CD4-positive, alpha-beta memory T cell (primary cell): ENCODE data around the gene RAB20. TPM values are rescaled to one million over a fixed set of nuclear protein-coding genes. Genes with fewer than 3 reads are reported as not detected.
A peak's percentile ranks its signal among the peaks of the same experiment; 100 is the strongest.

Source experiments
- CTCF ChIA-PET: fragments of 350-600 bp; sonication (Branson Sonifier 250); formaldehyde crosslinking; loops from one replicate; lab custom pipeline; 2021; ENCODE audit warnings: inconsistent platforms; ENCODE audit not compliant: partially characterized antibody; lab: Charles Lee
- POLR2A ChIA-PET: fragments of 350-600 bp; sonication (Branson Sonifier 250); formaldehyde crosslinking; loops from one replicate; lab custom pipeline; 2021; ENCODE audit not compliant: partially characterized antibody; lab: Charles Lee
- DNase-seq, 5 donors: peaks; one replicate each; pipeline versions ENCODE4 v3.0.0 to v3.0.0-alpha.2; 2020 to 2022; ENCODE audit warnings: mixed read lengths in 1 of 5
- H3K27ac ChIP-seq: one replicate; pipeline ENCODE4 v1.7.0; 2013; ENCODE audit warnings: low read depth, low read length
- H3K27me3 ChIP-seq: 2 replicates; pipeline ENCODE4 v1.7.0; 2013; ENCODE audit warnings: mild to moderate bottlenecking, low read length, moderate library complexity; ENCODE audit not compliant: insufficient read depth
- H3K36me3 ChIP-seq: 2 replicates; pipeline ENCODE4 v1.7.0; 2013; ENCODE audit warnings: mild to moderate bottlenecking, low read length, moderate library complexity; ENCODE audit not compliant: insufficient read depth
- H3K4me1 ChIP-seq: 2 replicates; pipeline ENCODE4 v1.7.0; 2013; ENCODE audit warnings: mild to moderate bottlenecking, low read length, moderate library complexity; ENCODE audit not compliant: insufficient read depth
- H3K4me3 ChIP-seq, 2 donors: one replicate each; pipeline ENCODE4 v1.7.0; 2013; ENCODE audit warnings: low read length in 2 of 2, mild to moderate bottlenecking in 1 of 2
- H3K9me3 ChIP-seq, 2 donors: one replicate each; pipeline ENCODE4 v1.7.0; 2013; ENCODE audit warnings: low read length in 2 of 2, control low read depth in 1 of 2; ENCODE audit not compliant: control insufficient read depth in 1 of 2
- H3K27ac Mint-ChIP-seq, 7 donors: one replicate each; pipeline ENCODE4 v1.8.0; 2020 to 2021; ENCODE audit warnings: mixed read lengths in 7 of 7, mild to moderate bottlenecking in 6 of 7, inconsistent platforms in 3 of 7, moderate library complexity in 3 of 7
- H3K27me3 Mint-ChIP-seq, 2 donors: one replicate each; pipeline ENCODE4 v1.8.0; 2020 to 2021; ENCODE audit warnings: mixed read lengths in 2 of 2
- H3K36me3 Mint-ChIP-seq, 2 donors: one replicate each; pipeline ENCODE4 v1.8.0; 2020 to 2021; ENCODE audit warnings: mixed read lengths in 2 of 2, inconsistent platforms in 1 of 2, mild to moderate bottlenecking in 1 of 2
- H3K4me1 Mint-ChIP-seq, 4 donors: one replicate each; pipeline ENCODE4 v1.8.0; 2020 to 2021; ENCODE audit warnings: mixed read lengths in 4 of 4, mild to moderate bottlenecking in 1 of 4
- H3K4me3 Mint-ChIP-seq, 8 donors: one replicate each; pipeline ENCODE4 v1.8.0; 2020 to 2021; ENCODE audit warnings: mixed read lengths in 8 of 8, mild to moderate bottlenecking in 7 of 8, moderate library complexity in 6 of 8, inconsistent platforms in 3 of 8
- H3K9me3 Mint-ChIP-seq, 8 donors: one replicate each; pipeline ENCODE4 v1.8.0; 2020 to 2021; ENCODE audit warnings: mixed read lengths in 8 of 8, mild to moderate bottlenecking in 5 of 8, inconsistent platforms in 3 of 8, moderate library complexity in 1 of 8
- intact Hi-C: fragments of 100-400 bp; cut with micrococcal nuclease; formaldehyde crosslinking; loops from one replicate; pipeline ENCODE4 v1.15.1; 2023
- polyA plus RNA-seq, 2 donors: library from polyadenylated mRNA; unstranded; fragments of 300-500 nt; fragmentation: Illumina TruSeq; gene quantifications; one replicate each; pipeline ENCODE4 v1.2.3, GENCODE V29; 2021
- total RNA-seq, 2 experiments: library from RNA; stranded (reverse); gene quantifications; one replicate each; pipeline ENCODE4 v1.2.3, GENCODE V29; 2021

RAB20 gene
- total and polyA plus RNA-seq, 4 experiments from 2014 or later = 2.2 to 5.7 (median 3.0) TPM

GRCh38 chr13:110523180-110523579 is 38.3 kb downstream of the RAB20 start:
- Histone ChIP-seq H3K4me3 (no peak overlapping the region), H3K36me3 (no peaks in the 10 kb centered on the region), H3K4me1 (peaks cover 17% of the 10 kb centered on the region), H3K9me3 (no peaks in the 10 kb centered on the region), H3K27me3 (no peaks in the 10 kb centered on the region), H3K27ac (no peak overlapping the region)
- Mint-ChIP-seq H3K4me3 (no peak overlapping the region), H3K27ac (no peak overlapping the region), H3K27me3 (no peaks in the 10 kb centered on the region), H3K36me3 (peaks cover 0 to 4% of the 10 kb centered on the region in 2 donors), H3K9me3 (no peaks in the 10 kb centered on the region), H3K4me1 (peaks cover 16 to 33% (median 25%) of the 10 kb centered on the region in 4 donors)
- intact Hi-C loops = no loop called here
- ChIA-PET POLR2A (no interaction called here), CTCF (no interaction called here)
- DNase-seq = no peak

- peak overlapping the region in 1 of 7 donors; percentile 50 for H3K27ac Mint-ChIP-seq
- H3K9me3 Mint-ChIP-seq = no peaks in the 10 kb centered on the region
- ChIA-PET CTCF (no interaction called here), POLR2A (no interaction called here)
- H3K9me3 ChIP-seq = no peaks in the 10 kb centered on the region
- H3K4me1 Mint-ChIP-seq = peaks cover 16 to 33% (median 25%) of the 10 kb centered on the region in 4 donors
- H3K4me3 ChIP-seq = no peak overlapping the region
- no peak for DNase-seq
- H3K27me3 ChIP-seq = no peaks in the 10 kb centered on the region
- H3K36me3 Mint-ChIP-seq = peaks cover 0 to 4% of the 10 kb centered on the region in 2 donors
- peaks cover 17% of the 10 kb centered on the region for H3K4me1 ChIP-seq
- intact Hi-C loops = no loop called here
- no peaks in the 10 kb centered on the region for H3K27me3 Mint-ChIP-seq
- H3K27ac ChIP-seq = no peak overlapping the region
- H3K36me3 ChIP-seq = no peaks in the 10 kb centered on the region
- H3K4me3 Mint-ChIP-seq = no peak overlapping the region
Observed at GRCh38 chr13:110522721-110523120, 38.8 kb downstream of the RAB20 start.

DNA sequence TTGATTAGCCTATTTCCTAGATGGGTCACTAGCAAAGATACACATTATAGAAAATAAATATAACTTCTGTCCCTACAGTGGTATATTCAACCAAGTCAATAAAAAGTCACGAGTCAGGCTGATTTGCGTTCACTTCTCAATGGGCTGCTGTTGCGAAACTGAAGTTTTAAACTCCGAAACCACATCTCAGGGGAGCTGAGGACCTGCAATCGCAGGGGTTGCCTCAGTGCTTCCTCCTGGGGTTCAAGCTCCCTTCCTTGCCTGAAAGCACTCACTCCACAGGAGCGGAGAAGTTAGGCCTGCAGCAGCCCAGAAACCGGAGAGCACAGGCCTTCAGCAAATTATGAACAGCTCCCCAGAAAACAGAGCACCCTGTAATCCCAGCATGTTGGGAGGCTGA is 39.6 kb downstream of the RAB20 start:
- no peaks in the 10 kb centered on the region for H3K9me3 ChIP-seq
- peaks cover 0 to 4% of the 10 kb centered on the region in 2 donors for H3K36me3 Mint-ChIP-seq
- H3K4me3 Mint-ChIP-seq = no peak overlapping the region
- H3K27ac ChIP-seq = no peak overlapping the region
- no peaks in the 10 kb centered on the region for H3K9me3 Mint-ChIP-seq
- intact Hi-C loops = no loop called here
- H3K4me1 ChIP-seq = peaks cover 17% of the 10 kb centered on the region
- peaks cover 16 to 32% (median 24%) of the 10 kb centered on the region in 4 donors for H3K4me1 Mint-ChIP-seq
- no peaks in the 10 kb centered on the region for H3K36me3 ChIP-seq
- H3K27me3 Mint-ChIP-seq = peaks cover 0 to 2% of the 10 kb centered on the region in 2 donors
- ChIA-PET POLR2A (no interaction called here), CTCF (interaction anchor here (0.6 kb wide), 1 partner anchor 19 kb away, joined by 3 read pairs; no protein-coding TSS in a partner anchor)
- H3K27ac Mint-ChIP-seq = no peak overlapping the region
- H3K27me3 ChIP-seq = no peaks in the 10 kb centered on the region
- H3K4me3 ChIP-seq = no peak overlapping the region
- DNase-seq = no peak

DNA sequence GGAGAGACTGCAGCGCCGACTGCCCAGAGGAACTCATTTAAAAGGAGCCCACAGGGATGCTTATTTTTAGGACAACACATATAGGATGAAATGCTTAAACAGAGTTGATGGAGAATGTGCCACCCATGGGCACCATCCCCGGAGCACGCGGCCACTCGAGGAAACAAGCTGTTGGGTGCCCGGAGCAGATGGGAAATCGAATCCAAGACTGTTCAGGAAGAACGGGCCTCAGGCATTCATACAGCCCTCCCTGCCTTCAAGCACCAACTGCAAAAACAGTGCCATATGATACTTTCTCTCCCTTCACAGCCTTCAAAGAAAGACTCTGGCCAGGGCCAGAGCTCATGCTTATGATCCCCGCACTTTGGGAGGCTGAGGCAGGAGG is 40.2 kb downstream of the RAB20 start:
- intact Hi-C loops = no loop called here
- H3K9me3 Mint-ChIP-seq = no peaks in the 10 kb centered on the region
- no peak overlapping the region for H3K27ac Mint-ChIP-seq

GRCh38 chr13:110520431-110521295 is 40.9 kb downstream of the RAB20 start:
- peaks cover 0 to 4% of the 10 kb centered on the region in 2 donors for H3K36me3 Mint-ChIP-seq
- H3K27ac Mint-ChIP-seq = no peak overlapping the region
- Histone ChIP-seq H3K4me3 (no peak overlapping the region), H3K9me3 (no peaks in the 10 kb centered on the region), H3K27ac (no peak overlapping the region), H3K36me3 (no peaks in the 10 kb centered on the region), H3K27me3 (no peaks in the 10 kb centered on the region), H3K4me1 (peaks cover 14% of the 10 kb centered on the region)
- POLR2A ChIA-PET = no interaction called here
- intact Hi-C loops = no loop called here
- CTCF ChIA-PET = no interaction called here
- H3K27me3 Mint-ChIP-seq = peaks cover 2% of the 10 kb centered on the region in 2 donors
- no peak overlapping the region for H3K4me3 Mint-ChIP-seq
- DNase-seq = no peak
- no peaks in the 10 kb centered on the region for H3K9me3 Mint-ChIP-seq
- H3K4me1 Mint-ChIP-seq = peaks cover 12 to 20% (median 15%) of the 10 kb centered on the region in 4 donors

More for the DNA sequence above, 40.2 kb downstream of the RAB20 start:
- Mint-ChIP-seq H3K4me1 (peaks cover 16 to 26% (median 20%) of the 10 kb centered on the region in 4 donors), H3K27me3 (peaks cover under 1 to 2% of the 10 kb centered on the region in 2 donors), H3K4me3 (no peak overlapping the region), H3K36me3 (peaks cover 0 to 4% of the 10 kb centered on the region in 2 donors)
- ChIA-PET POLR2A (no interaction called here), CTCF (no interaction called here)
- no peak for DNase-seq
- Histone ChIP-seq H3K27ac (no peak overlapping the region), H3K4me1 (peaks cover 17% of the 10 kb centered on the region), H3K27me3 (no peaks in the 10 kb centered on the region), H3K36me3 (no peaks in the 10 kb centered on the region), H3K4me3 (no peak overlapping the region), H3K9me3 (no peaks in the 10 kb centered on the region)

- ChIA-PET CTCF (no interaction called here), POLR2A (no interaction called here)
- peaks cover 0 to 5% (median 0%) of the 10 kb centered on the region in 8 donors for H3K9me3 Mint-ChIP-seq
- Histone ChIP-seq H3K27ac (no peak overlapping the region), H3K36me3 (no peaks in the 10 kb centered on the region), H3K27me3 (no peaks in the 10 kb centered on the region), H3K9me3 (no peaks in the 10 kb centered on the region), H3K4me3 (no peak overlapping the region), H3K4me1 (peaks cover 3% of the 10 kb centered on the region)
- intact Hi-C loops = no loop called here
- H3K4me1 Mint-ChIP-seq = peaks cover 6 to 8% (median 7%) of the 10 kb centered on the region in 4 donors
- H3K4me3 Mint-ChIP-seq = no peak overlapping the region
- H3K27ac Mint-ChIP-seq = no peak overlapping the region
- DNase-seq = no peak
- peaks cover 0 to 4% of the 10 kb centered on the region in 2 donors for H3K36me3 Mint-ChIP-seq
- H3K27me3 Mint-ChIP-seq = peaks cover 2 to 6% of the 10 kb centered on the region in 2 donors
Observed at GRCh38 chr13:110519506-110519905, 42.0 kb downstream of the RAB20 start.

DNA sequence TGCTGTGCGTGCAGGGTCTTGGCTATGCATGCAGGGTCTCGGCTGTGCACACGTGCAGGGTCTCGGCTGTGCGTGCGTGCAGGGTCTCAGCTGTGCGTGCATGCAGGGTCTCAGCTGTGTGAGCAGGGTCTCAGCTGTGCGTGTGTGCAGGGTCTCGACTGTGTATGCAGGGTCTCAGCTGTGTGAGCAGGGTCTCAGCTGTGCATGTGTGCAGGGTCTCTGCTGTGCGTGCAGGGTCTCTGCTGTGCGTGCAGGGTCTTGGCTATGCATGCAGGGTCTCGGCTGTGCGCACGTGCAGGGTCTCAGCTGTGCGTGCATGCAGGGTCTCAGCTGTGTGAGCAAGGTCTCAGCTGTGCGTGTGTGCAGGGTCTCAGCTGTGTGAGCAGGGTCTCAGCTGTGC is 42.5 kb downstream of the RAB20 start:
- peaks cover 0 to 4% of the 10 kb centered on the region in 2 donors for H3K36me3 Mint-ChIP-seq
- H3K4me1 Mint-ChIP-seq = peaks cover 1 to 4% (median 3%) of the 10 kb centered on the region in 4 donors
- Histone ChIP-seq H3K4me3 (no peak overlapping the region), H3K27ac (no peak overlapping the region), H3K4me1 (no peaks in the 10 kb centered on the region), H3K27me3 (no peaks in the 10 kb centered on the region), H3K9me3 (no peaks in the 10 kb centered on the region), H3K36me3 (no peaks in the 10 kb centered on the region)
- peaks cover 2 to 6% of the 10 kb centered on the region in 2 donors for H3K27me3 Mint-ChIP-seq
- intact Hi-C loops = no loop called here
- CTCF ChIA-PET = no interaction called here
- DNase-seq = no peak
- peaks cover 0 to 5% (median 0%) of the 10 kb centered on the region in 8 donors for H3K9me3 Mint-ChIP-seq
- POLR2A ChIA-PET = no interaction called here
- no peak overlapping the region for H3K27ac Mint-ChIP-seq
- no peak overlapping the region for H3K4me3 Mint-ChIP-seq
